Suprapubic skin (tissue), 4 donors: ENCODE measurements around the gene CA12. TPM values are rescaled to one million over a fixed set of nuclear protein-coding genes. Genes with fewer than 3 reads are reported as not detected.

Experiments used
- DNase-seq, 2 donors: peaks; one replicate each; pipeline ENCODE4 v3.0.0-alpha.2; 2019; ENCODE audit warnings: low spot score in 2 of 2
- H3K27ac ChIP-seq: fragments of 200-600 bp; sonication (generic); one replicate; pipeline ENCODE4 v1.5.1; 2019
- H3K27me3 ChIP-seq: fragments of 200-600 bp; sonication (generic); one replicate; pipeline ENCODE4 v1.5.1; 2019
- H3K36me3 ChIP-seq: fragments of 200-600 bp; sonication (generic); one replicate; pipeline ENCODE4 v1.5.1; 2019
- H3K4me1 ChIP-seq: fragments of 200-600 bp; sonication (generic); one replicate; pipeline ENCODE4 v1.5.1; 2019
- H3K4me3 ChIP-seq: fragments of 200-600 bp; sonication (generic); one replicate; pipeline ENCODE4 v1.5.1; 2019; ENCODE audit warnings: mild to moderate bottlenecking
- H3K9me3 ChIP-seq: fragments of 200-600 bp; sonication (generic); one replicate; pipeline ENCODE4 v1.5.1; 2019
- EP300 ChIP-seq: sonication (generic); formaldehyde crosslinking; IDR thresholded peaks from one replicate; pipeline ENCODE4 v1.6.1; 2017; ENCODE audit warnings: antibody characterized with exemption
- POLR2A ChIP-seq, 2 donors: fragments of 450-650 bp; IDR thresholded peaks; one replicate each; pipeline ENCODE4 v1.6.1; 2017; ENCODE audit warnings: antibody characterized with exemption in 2 of 2, mild to moderate bottlenecking in 2 of 2, moderate library complexity in 2 of 2
- POLR2AphosphoS5 ChIP-seq, 3 donors: sonication (generic); formaldehyde crosslinking; IDR thresholded peaks; one replicate each; pipeline ENCODE4 v1.6.1; 2017; ENCODE audit warnings: antibody characterized with exemption in 3 of 3
- WGBS: methylation state at CpG from one replicate; pipeline ENCODE4 v1.1.5; 2018; 5-methylcytosine and 5-hydroxymethylcytosine counted together
- total RNA-seq, 4 donors: library from RNA; depleted of rRNA; stranded (reverse); fragments of >200 nt; gene quantifications; one replicate each; pipeline ENCODE4 v1.1.0, GENCODE V29; 2016
- TF ChIP-seq, protein P1 (sequence below), 2 donors: fragments of 200-600 bp in 1 of 2; fragments of 450-650 bp in 1 of 2; sonication (generic) in 1 of 2; IDR thresholded peaks; one replicate each; pipeline ENCODE4 v1.5.1; 2016 to 2019; ENCODE audit warnings: antibody characterized with exemption in 2 of 2, mild to moderate bottlenecking in 1 of 2, moderate library complexity in 1 of 2

CA12 gene
- total RNA-seq, 4 donors from 2014 or later, result 292 to 338 (median 317) TPM

GRCh38 chr15:63277893-63278456 is 103.7 kb downstream of the CA12 start:
- H3K4me3 ChIP-seq, result peak overlapping the region; percentile 88
- H3K4me1 ChIP-seq, result peaks cover 24% of the 10 kb centered on the region
- no peak for TF ChIP-seq POLR2A (IDR thresholded peaks at IDR 0.05)
- TF ChIP-seq EP300, result no peak
- TF ChIP-seq, protein P1, sequence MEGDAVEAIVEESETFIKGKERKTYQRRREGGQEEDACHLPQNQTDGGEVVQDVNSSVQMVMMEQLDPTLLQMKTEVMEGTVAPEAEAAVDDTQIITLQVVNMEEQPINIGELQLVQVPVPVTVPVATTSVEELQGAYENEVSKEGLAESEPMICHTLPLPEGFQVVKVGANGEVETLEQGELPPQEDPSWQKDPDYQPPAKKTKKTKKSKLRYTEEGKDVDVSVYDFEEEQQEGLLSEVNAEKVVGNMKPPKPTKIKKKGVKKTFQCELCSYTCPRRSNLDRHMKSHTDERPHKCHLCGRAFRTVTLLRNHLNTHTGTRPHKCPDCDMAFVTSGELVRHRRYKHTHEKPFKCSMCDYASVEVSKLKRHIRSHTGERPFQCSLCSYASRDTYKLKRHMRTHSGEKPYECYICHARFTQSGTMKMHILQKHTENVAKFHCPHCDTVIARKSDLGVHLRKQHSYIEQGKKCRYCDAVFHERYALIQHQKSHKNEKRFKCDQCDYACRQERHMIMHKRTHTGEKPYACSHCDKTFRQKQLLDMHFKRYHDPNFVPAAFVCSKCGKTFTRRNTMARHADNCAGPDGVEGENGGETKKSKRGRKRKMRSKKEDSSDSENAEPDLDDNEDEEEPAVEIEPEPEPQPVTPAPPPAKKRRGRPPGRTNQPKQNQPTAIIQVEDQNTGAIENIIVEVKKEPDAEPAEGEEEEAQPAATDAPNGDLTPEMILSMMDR (IDR thresholded peaks at IDR 0.05), result no peak
- TF ChIP-seq POLR2AphosphoS5 (IDR thresholded peaks at IDR 0.05), result no peak
- peaks cover 9% of the 10 kb centered on the region for H3K36me3 ChIP-seq
- no peaks in the 10 kb centered on the region for H3K27me3 ChIP-seq
- no peak for DNase-seq
- no peaks in the 10 kb centered on the region for H3K9me3 ChIP-seq
- 10% methylated on average over 17 of the region's 17 CpGs for WGBS
- peak overlapping the region; percentile 91 for H3K27ac ChIP-seq

DNA sequence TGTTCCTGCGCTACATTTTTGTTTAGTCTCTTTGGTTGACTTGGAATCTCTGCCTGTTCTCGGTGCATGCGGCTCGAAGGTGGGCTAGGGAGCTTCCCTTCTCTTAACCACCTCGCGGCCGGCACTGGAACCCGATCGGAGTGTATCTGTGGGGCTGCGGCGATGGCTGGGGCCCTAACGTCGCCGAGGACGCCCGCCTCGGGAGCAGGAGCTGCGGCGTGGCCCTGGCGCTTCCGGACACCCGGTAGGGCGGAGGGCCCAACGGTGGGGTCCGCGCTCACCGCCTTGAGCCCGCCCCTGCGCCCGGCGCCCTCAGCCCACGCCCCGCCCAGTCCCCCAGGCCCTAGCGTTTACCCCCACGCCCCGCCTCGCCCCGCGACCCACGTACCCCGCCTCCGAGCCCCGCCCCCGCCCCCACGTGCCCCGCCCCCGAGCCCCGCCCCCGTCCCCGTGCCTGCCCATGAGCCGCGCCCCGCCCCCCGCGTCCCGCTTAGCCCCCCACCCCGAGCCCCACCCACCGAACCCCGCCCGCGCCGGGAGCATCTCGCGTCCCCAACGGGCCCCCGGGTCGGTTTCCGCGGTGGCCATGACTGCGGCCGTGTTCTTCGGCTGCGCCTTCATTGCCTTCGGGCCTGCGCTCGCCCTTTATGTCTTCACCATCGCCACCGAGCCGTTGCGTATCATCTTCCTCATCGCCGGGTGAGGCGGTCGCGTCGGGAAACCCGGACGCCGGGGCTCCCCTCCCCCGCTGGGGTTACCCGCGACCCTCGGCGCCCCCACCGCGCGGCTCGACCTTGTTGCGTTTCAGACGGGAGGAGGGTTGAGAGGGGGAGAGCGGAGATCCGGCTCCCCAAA is 104.4 kb downstream of the CA12 start, which contains the start of gene APH1B:
Gene APH1B, plus strand, starts transcription at position 568 of the 855 bp plus-strand sequence. Its CDS starts 19 bp downstream, at position 587.
- Histone ChIP-seq H3K4me3 (peak within 1 kb of the TSS; percentile 88), H3K4me1 (peaks cover 23% of the 10 kb centered on the region), H3K36me3 (peaks cover 7% of the 10 kb centered on the region), H3K27me3 (no peaks in the 10 kb centered on the region), H3K27ac (peak within 1 kb of the TSS; percentile 91), H3K9me3 (no peaks in the 10 kb centered on the region)
- WGBS, result 1% methylated on average over 53 of the region's 102 CpGs
- DNase-seq, result peak; percentile 90 to 93
- TF ChIP-seq POLR2A (IDR thresholded peaks at IDR 0.05) (no peak), EP300 (no peak), POLR2AphosphoS5 (IDR thresholded peaks at IDR 0.05) (peak in 2 of 3 donors; percentile 9 to 51)
- TF ChIP-seq, protein P1 (IDR thresholded peaks at IDR 0.05), result no peak

GRCh38 chr15:63276342-63277037 is 105.2 kb downstream of the CA12 start:
- Histone ChIP-seq H3K9me3 (no peaks in the 10 kb centered on the region), H3K36me3 (peaks cover 7% of the 10 kb centered on the region)
- WGBS, result 13% methylated on average over 11 of the region's 11 CpGs

GRCh38 chr15:63274427-63274826 is 107.2 kb downstream of the CA12 start:
- Histone ChIP-seq H3K9me3 (no peaks in the 10 kb centered on the region), H3K36me3 (no peaks in the 10 kb centered on the region), H3K27me3 (no peaks in the 10 kb centered on the region), H3K4me1 (peaks cover 21% of the 10 kb centered on the region), H3K27ac (no peak overlapping the region), H3K4me3 (no peak overlapping the region)
- DNase-seq, result no peak
- TF ChIP-seq, protein P1 (IDR thresholded peaks at IDR 0.05), result no peak
- no peak for TF ChIP-seq EP300
- TF ChIP-seq POLR2AphosphoS5 (IDR thresholded peaks at IDR 0.05), result no peak
- 85% methylated on average over 3 of the region's 3 CpGs for WGBS

More at GRCh38 chr15:63276342-63277037, 105.2 kb downstream of the CA12 start:
- H3K4me1 ChIP-seq, result peaks cover 21% of the 10 kb centered on the region
- no peak for TF ChIP-seq EP300
- TF ChIP-seq POLR2AphosphoS5 (IDR thresholded peaks at IDR 0.05), result no peak
- no peak for TF ChIP-seq POLR2A (IDR thresholded peaks at IDR 0.05)
- TF ChIP-seq, protein P1 (IDR thresholded peaks at IDR 0.05), result no peak
- H3K27ac ChIP-seq, result peak overlapping the region; percentile 91
- peak overlapping the region; percentile 88 for H3K4me3 ChIP-seq
- H3K27me3 ChIP-seq, result no peaks in the 10 kb centered on the region
- DNase-seq, result no peak

Other genes with a start within 250 kb of the CA12 start
- 10 to 100 TPM; 47.8 to 94.9 (median 51.5) TPM for gene RPS27L, start 224.4 kb downstream of the CA12 start, total RNA-seq
- 10 to 100 TPM; 11.0 to 12.9 (median 12.5) TPM for gene RAB8B, start 192.2 kb downstream of the CA12 start, total RNA-seq
- gene APH1B, start 104.2 kb downstream of the CA12 start, total RNA-seq, result 10 to 100 TPM in 1 of 4 donors, 1 to 10 TPM in 3; 4.5 to 12.1 (median 7.1) TPM
- gene USP3, start 122.7 kb upstream of the CA12 start, total RNA-seq, result 100 to 1,000 TPM in 1 of 4 donors, 10 to 100 TPM in 3; 43.2 to 105 (median 48.0) TPM
- gene FBXL22, start 215.5 kb upstream of the CA12 start, total RNA-seq, result 1 to 10 TPM in 3 of 4 donors, not detected in 1; 1.5 to 2.2 (median 1.5) TPM